SK-N-SH treated with all-trans-retinoic acid at 6 μM for 48 hours (cell line): ENCODE results near the gene DHRS12.

ENCODE experiments used
- ATAC-seq: fragments of 200-7000 bp; cut with Tn5 transposase; 3 replicates; pipeline ENCODE4 v1.9.1; 2020; ENCODE audit warnings: mild to moderate bottlenecking, moderate library complexity
- ARNTL ChIP-seq: fragments of 450-650 bp; formaldehyde crosslinking; IDR thresholded peaks from 2 replicates; pipeline ENCODE4 v1.5.0; 2020; ENCODE audit warnings: low read depth, mild to moderate bottlenecking, moderate library complexity, borderline replicate concordance
- BACH2 ChIP-seq: fragments of 250-450 bp; sonication (Bioruptor Pico); IDR thresholded peaks from 2 replicates; pipeline ENCODE4 v1.9.0; 2021; ENCODE audit warnings: mild to moderate bottlenecking, borderline replicate concordance
- ESRRG ChIP-seq: fragments of 250-450 bp; sonication (Bioruptor Pico); IDR thresholded peaks from 2 replicates; pipeline ENCODE4 v1.6.1; 2021; ENCODE audit warnings: mild to moderate bottlenecking
- GLIS3 ChIP-seq: fragments of 250-450 bp; sonication (Bioruptor Pico); IDR thresholded peaks from 2 replicates; pipeline ENCODE4 v1.5.0; 2020; ENCODE audit warnings: mild to moderate bottlenecking, moderate library complexity
- ISL1 ChIP-seq: fragments of 250-450 bp; sonication (Bioruptor Pico); IDR thresholded peaks from 2 replicates; pipeline ENCODE4 v2.1.2; 2022; ENCODE audit warnings: mild to moderate bottlenecking, moderate library complexity
- OSR1 ChIP-seq: fragments of 250-450 bp; sonication (Bioruptor Pico); IDR thresholded peaks from 2 replicates; pipeline ENCODE4 v1.8.0; 2022; ENCODE audit warnings: moderate library complexity, mild to moderate bottlenecking, inconsistent platforms
- PPARA ChIP-seq: fragments of 250-450 bp; sonication (Bioruptor Pico); IDR thresholded peaks from 2 replicates; pipeline ENCODE4 v1.5.0; 2020; ENCODE audit warnings: mild to moderate bottlenecking, borderline replicate concordance
- RARB ChIP-seq: fragments of 250-450 bp; sonication (Bioruptor Pico); IDR thresholded peaks from 2 replicates; pipeline ENCODE4 v1.8.0; 2021; ENCODE audit warnings: mild to moderate bottlenecking, moderate library complexity
- SNAI2 ChIP-seq: fragments of 250-450 bp; sonication (Bioruptor Pico); IDR thresholded peaks from 2 replicates; pipeline ENCODE4 v1.5.0; 2020; ENCODE audit warnings: mild to moderate bottlenecking, moderate library complexity
- TCF4 ChIP-seq: fragments of 250-450 bp; sonication (Bioruptor Pico); IDR thresholded peaks from 2 replicates; pipeline ENCODE4 v1.8.0; 2021; ENCODE audit warnings: mild to moderate bottlenecking, moderate library complexity, borderline replicate concordance
- TOX ChIP-seq: fragments of 250-450 bp; sonication (Bioruptor Pico); IDR thresholded peaks from 2 replicates; pipeline ENCODE4 v1.8.0; 2021; ENCODE audit warnings: mild to moderate bottlenecking, moderate library complexity, borderline replicate concordance
- TSHZ2 ChIP-seq: fragments of 250-450 bp; sonication (Bioruptor Pico); IDR thresholded peaks from 2 replicates; pipeline ENCODE4 v1.5.0; 2020; ENCODE audit warnings: mild to moderate bottlenecking, moderate library complexity
- ZC3H10 ChIP-seq: fragments of 250-450 bp; sonication (Bioruptor Pico); IDR thresholded peaks from 2 replicates; pipeline ENCODE4 v1.5.1; 2021; ENCODE audit warnings: mild to moderate bottlenecking, moderate library complexity
- ZFP3 ChIP-seq: fragments of 250-450 bp; sonication (Bioruptor Pico); IDR thresholded peaks from 2 replicates; pipeline ENCODE4 v1.5.0; 2020; ENCODE audit warnings: mild to moderate bottlenecking, moderate library complexity
- ZFP30 ChIP-seq: fragments of 450-650 bp; formaldehyde crosslinking; IDR thresholded peaks from 2 replicates; pipeline ENCODE4 v1.5.0; 2022; ENCODE audit warnings: mild to moderate bottlenecking, moderate library complexity
- ZNF565 ChIP-seq: fragments of 450-650 bp; formaldehyde crosslinking; conservative IDR thresholded peaks from 2 replicates; pipeline ENCODE4 v1.5.0; 2020; ENCODE audit warnings: low read depth, mild to moderate bottlenecking, moderate library complexity
- ZNF70 ChIP-seq: fragments of 450-650 bp; formaldehyde crosslinking; IDR thresholded peaks from 2 replicates; pipeline ENCODE4 v1.5.0; 2020; ENCODE audit warnings: mild to moderate bottlenecking, moderate library complexity
- ZNF8 ChIP-seq: fragments of 450-650 bp; formaldehyde crosslinking; IDR thresholded peaks from 2 replicates; pipeline ENCODE4 v1.5.0; 2020; ENCODE audit warnings: mild to moderate bottlenecking, moderate library complexity
- TF ChIP-seq, protein P1 (sequence below): fragments of 250-450 bp; sonication (Bioruptor Pico); IDR thresholded peaks from 2 replicates; pipeline ENCODE4 v1.8.0; 2020; ENCODE audit warnings: mild to moderate bottlenecking, moderate library complexity, borderline replicate concordance
- TF ChIP-seq, protein P2 (sequence below): fragments of 250-450 bp; sonication (Bioruptor Pico); IDR thresholded peaks from 2 replicates; pipeline ENCODE4 v1.5.1; 2020; ENCODE audit warnings: low read depth, mild to moderate bottlenecking, moderate library complexity
- TF ChIP-seq, protein P3 (sequence below): fragments of 250-450 bp; sonication (Bioruptor Pico); IDR thresholded peaks from 2 replicates; pipeline ENCODE4 v1.8.0; 2021; ENCODE audit warnings: low read depth, mild to moderate bottlenecking, moderate library complexity, borderline replicate concordance
- TF ChIP-seq, protein P4 (sequence below): fragments of 250-450 bp; sonication (Bioruptor Pico); IDR thresholded peaks from 2 replicates; pipeline ENCODE4 v1.5.1; 2021; ENCODE audit warnings: mild to moderate bottlenecking, moderate library complexity

Gene DHRS12

DNA sequence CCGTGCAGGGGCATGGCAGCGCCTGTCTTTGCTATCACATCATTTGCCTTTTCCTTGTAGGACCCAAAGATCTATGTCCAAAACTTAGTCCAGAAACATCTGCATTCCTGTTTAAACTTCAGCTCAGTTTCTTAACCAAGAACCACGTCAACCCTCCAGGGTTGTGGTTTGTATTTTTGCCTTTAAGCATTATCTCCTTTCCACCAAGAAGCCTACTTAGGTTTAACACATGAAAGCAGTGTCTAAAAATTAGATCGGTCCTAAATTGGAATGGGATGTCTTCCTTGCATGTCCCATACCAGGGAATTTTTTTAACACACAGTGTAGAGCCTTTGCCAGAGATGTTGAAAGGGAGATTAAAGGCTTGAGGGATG, 38.8 kb downstream of the DHRS12 start:
- ATAC-seq = no peak
- TF ChIP-seq, protein P1, sequence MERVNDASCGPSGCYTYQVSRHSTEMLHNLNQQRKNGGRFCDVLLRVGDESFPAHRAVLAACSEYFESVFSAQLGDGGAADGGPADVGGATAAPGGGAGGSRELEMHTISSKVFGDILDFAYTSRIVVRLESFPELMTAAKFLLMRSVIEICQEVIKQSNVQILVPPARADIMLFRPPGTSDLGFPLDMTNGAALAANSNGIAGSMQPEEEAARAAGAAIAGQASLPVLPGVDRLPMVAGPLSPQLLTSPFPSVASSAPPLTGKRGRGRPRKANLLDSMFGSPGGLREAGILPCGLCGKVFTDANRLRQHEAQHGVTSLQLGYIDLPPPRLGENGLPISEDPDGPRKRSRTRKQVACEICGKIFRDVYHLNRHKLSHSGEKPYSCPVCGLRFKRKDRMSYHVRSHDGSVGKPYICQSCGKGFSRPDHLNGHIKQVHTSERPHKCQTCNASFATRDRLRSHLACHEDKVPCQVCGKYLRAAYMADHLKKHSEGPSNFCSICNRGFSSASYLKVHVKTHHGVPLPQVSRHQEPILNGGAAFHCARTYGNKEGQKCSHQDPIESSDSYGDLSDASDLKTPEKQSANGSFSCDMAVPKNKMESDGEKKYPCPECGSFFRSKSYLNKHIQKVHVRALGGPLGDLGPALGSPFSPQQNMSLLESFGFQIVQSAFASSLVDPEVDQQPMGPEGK (CRISPR knock-in tag) = no peak
- no peak for TF ChIP-seq RARB (CRISPR knock-in tag)
- TF ChIP-seq, protein P2, sequence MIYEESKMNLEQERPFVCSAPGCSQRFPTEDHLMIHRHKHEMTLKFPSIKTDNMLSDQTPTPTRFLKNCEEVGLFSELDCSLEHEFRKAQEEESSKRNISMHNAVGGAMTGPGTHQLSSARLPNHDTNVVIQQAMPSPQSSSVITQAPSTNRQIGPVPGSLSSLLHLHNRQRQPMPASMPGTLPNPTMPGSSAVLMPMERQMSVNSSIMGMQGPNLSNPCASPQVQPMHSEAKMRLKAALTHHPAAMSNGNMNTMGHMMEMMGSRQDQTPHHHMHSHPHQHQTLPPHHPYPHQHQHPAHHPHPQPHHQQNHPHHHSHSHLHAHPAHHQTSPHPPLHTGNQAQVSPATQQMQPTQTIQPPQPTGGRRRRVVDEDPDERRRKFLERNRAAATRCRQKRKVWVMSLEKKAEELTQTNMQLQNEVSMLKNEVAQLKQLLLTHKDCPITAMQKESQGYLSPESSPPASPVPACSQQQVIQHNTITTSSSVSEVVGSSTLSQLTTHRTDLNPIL (CRISPR knock-in tag) = no peak
- no peak for TF ChIP-seq TCF4
- TF ChIP-seq SNAI2 (CRISPR knock-in tag) = no peak
- no peak for TF ChIP-seq ARNTL
- TF ChIP-seq, protein P3, sequence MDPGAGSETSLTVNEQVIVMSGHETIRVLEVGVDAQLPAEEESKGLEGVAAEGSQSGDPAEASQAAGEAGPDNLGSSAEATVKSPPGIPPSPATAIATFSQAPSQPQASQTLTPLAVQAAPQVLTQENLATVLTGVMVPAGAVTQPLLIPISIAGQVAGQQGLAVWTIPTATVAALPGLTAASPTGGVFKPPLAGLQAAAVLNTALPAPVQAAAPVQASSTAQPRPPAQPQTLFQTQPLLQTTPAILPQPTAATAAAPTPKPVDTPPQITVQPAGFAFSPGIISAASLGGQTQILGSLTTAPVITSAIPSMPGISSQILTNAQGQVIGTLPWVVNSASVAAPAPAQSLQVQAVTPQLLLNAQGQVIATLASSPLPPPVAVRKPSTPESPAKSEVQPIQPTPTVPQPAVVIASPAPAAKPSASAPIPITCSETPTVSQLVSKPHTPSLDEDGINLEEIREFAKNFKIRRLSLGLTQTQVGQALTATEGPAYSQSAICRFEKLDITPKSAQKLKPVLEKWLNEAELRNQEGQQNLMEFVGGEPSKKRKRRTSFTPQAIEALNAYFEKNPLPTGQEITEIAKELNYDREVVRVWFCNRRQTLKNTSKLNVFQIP (CRISPR knock-in tag) = no peak
- no peak for TF ChIP-seq TSHZ2 (CRISPR knock-in tag)
- TF ChIP-seq ZFP3 = no peak
- TF ChIP-seq ZNF8 (CRISPR knock-in tag) = no peak
- TF ChIP-seq OSR1 (CRISPR knock-in tag) = no peak
- no peak for TF ChIP-seq ISL1
- TF ChIP-seq PPARA (CRISPR knock-in tag) = no peak
- no peak for TF ChIP-seq BACH2
- no peak for TF ChIP-seq ZNF565 (CRISPR knock-in tag)
- TF ChIP-seq, protein P4, sequence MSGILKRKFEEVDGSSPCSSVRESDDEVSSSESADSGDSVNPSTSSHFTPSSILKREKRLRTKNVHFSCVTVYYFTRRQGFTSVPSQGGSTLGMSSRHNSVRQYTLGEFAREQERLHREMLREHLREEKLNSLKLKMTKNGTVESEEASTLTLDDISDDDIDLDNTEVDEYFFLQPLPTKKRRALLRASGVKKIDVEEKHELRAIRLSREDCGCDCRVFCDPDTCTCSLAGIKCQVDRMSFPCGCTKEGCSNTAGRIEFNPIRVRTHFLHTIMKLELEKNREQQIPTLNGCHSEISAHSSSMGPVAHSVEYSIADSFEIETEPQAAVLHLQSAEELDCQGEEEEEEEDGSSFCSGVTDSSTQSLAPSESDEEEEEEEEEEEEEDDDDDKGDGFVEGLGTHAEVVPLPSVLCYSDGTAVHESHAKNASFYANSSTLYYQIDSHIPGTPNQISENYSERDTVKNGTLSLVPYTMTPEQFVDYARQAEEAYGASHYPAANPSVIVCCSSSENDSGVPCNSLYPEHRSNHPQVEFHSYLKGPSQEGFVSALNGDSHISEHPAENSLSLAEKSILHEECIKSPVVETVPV = no peak
- TF ChIP-seq ZFP30 = no peak
- TF ChIP-seq ZC3H10 (CRISPR knock-in tag) = no peak
- no peak for TF ChIP-seq ZNF70
- no peak for TF ChIP-seq GLIS3 (CRISPR knock-in tag)
- TF ChIP-seq, all 23 proteins: peak for 0

DNA sequence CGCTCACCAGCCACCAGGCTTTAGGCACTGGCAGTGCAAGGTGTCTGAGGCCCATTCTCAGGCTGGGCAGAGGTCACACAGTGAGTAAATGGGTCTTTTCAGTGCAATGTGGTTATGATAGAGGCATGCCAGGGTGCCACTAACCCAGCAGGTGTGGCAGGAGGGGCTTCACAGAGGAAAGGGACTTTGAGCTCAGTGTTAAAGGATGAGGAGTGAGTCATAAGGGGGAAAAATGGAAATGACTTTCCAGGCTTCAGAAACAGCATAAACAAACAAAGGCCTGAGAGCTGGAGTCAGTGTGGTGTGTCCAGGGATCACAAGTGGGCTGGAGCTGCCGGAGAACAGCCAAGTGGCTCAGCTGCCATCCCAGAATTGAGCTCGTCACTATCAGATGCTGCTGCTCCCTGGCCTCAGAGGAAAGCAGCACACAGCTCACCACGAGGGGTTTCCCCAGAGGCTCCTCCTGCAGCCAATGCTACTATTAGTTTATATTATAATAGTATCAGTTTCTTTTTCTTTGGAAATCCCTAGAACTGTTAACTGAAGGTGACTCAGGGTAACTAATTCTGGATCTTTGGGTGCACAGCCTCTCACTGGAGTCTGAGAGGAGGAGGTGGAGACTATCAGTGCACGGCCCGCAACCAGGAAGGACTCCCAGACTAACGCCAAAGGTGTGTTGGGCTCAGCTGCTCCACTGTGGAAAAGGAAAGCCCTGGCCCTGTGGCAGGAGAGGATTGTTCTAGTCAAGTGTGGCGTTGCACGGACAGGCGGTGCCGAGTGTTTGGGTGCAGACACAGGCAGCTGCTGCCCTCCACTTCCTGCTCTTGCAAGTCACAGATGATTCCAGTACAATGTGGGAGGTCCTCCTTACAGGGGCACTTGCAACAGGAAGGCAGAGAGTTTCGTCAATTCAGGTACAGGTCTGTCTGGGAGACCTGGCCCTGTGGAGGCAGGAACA, 39.5 kb downstream of the DHRS12 start:
- peak; percentile 49 for ATAC-seq

DNA sequence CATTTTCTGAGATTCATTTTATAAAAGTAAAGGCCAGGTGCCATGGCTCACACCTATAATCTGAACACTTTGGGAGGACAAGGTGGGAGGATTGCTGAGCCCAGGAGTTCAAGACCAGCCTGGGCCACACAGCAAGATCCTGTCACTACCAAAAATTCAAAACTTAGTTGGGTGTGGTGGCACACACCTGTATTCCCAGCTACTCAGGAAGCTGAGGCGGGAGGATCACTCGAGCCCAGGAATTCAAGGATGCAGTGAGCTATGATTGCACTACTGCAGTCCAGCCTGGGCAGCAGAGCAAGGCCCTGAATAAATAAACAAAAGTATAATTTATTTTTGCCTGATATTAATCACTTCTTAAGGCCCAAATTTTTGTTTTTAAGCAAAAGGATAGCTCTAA, 40.5 kb downstream of the DHRS12 start:
- TF ChIP-seq TOX (CRISPR knock-in tag) (no peak), SNAI2 (CRISPR knock-in tag) (no peak), ESRRG (CRISPR knock-in tag) (no peak), TSHZ2 (CRISPR knock-in tag) (no peak), ZFP3 (no peak)
- TF ChIP-seq, protein P2 (CRISPR knock-in tag) = no peak
- no peak for ATAC-seq

More for the DNA sequence above, 39.5 kb downstream of the DHRS12 start:
- TF ChIP-seq ZNF70 = no peak
